ENCODE measurements around the gene OR2C3. TPM values are rescaled to one million over a fixed set of nuclear protein-coding genes. Genes with fewer than 3 reads are reported as not detected.

The OR2C3 gene
- total and polyA plus RNA-seq, 2 of the 8 experiments (the other 6 are each of a cell fraction or from before 2014, with no cell fraction given): not detected

GRCh38 chr1:247531937-247532336 lies 4.3 kb downstream of the OR2C3 start:
- H3K4me3 ChIP-seq (ENCODE audit: extremely low read depth in 1 of 4, insufficient read depth in 2 of 4, low read depth in 3 of 4, low read length in 4 of 4): no peak overlapping the region
- no peaks in the 10 kb centered on the region for H3K36me3 ChIP-seq (ENCODE audit: control insufficient read depth in 2 of 4, insufficient read depth in 4 of 4, low read length in 3 of 4)
- peaks cover 19 to 32% of the 10 kb centered on the region in 2 experiments; a peak in 3 of 4 replicates for H3K9me3 ChIP-seq (ENCODE audit: insufficient read depth in 2 of 2, low read depth in 1 of 2, low read length in 1 of 2)
- 90% methylated on average over 8 of the region's 8 CpGs; no CpG with 5 or more reads in 1 of the 2 experiments for WGBS, 2 experiments (ENCODE audit: extremely low coverage in 1 of 2, insufficient coverage in 1 of 2, insufficient read length in 1 of 2, insufficient replicate concordance in 2 of 2, low coverage in 1 of 2, low lambda C conversion rate in 2 of 2, missing lambda C conversion rate in 1 of 2)
- CTCF ChIA-PET (ENCODE audit: partially characterized antibody): interaction anchor here (0.8 to 1.0 kb wide), 3 partner anchors 8 to 29 kb away, joined by 3 read pairs; no protein-coding TSS in a partner anchor
- H2AK5ac ChIP-seq (ENCODE audit: low read depth, low read length): no peak overlapping the region
- no peak overlapping the region for H3K18ac ChIP-seq (ENCODE audit: extremely low read depth, low read length)
- no peak for FAIRE-seq
- no peaks in the 10 kb centered on the region for H4K20me1 ChIP-seq (replicated peaks in 1 of 2; ENCODE audit: control insufficient read depth in 1 of 2, insufficient read depth in 2 of 2, low read length in 2 of 2)
- no peaks in the 10 kb centered on the region for H3K4me1 ChIP-seq (replicated peaks in 1 of 4; ENCODE audit: control insufficient read depth in 3 of 4, insufficient read depth in 4 of 4, low read length in 3 of 4)
- H3K79me1 ChIP-seq (ENCODE audit: low read depth, low read length): no peaks in the 10 kb centered on the region
- no peak overlapping the region for H4K91ac ChIP-seq (replicated peaks; ENCODE audit: insufficient read length, low read length)
- H2BK5ac ChIP-seq (ENCODE audit: low read depth, low read length): no peak overlapping the region
- no peak overlapping the region for H3K4ac ChIP-seq (replicated peaks; ENCODE audit: insufficient read length, low read depth, low read length)
- peak in 1 of 2 experiments; percentile 52 for DNase-seq (ENCODE audit: low read depth in 1 of 2, low spot score in 2 of 2)
- no peak overlapping the region for H3K56ac ChIP-seq (replicated peaks; ENCODE audit: insufficient read length, low read depth, low read length)
- no peak overlapping the region for H2BK15ac ChIP-seq (ENCODE audit: low read length)
- H3K79me2 ChIP-seq (ENCODE audit: control insufficient read depth in 1 of 2, insufficient read depth in 2 of 2, low read length in 2 of 2): no peaks in the 10 kb centered on the region
- no peak overlapping the region for H3K9ac ChIP-seq (replicated peaks in 1 of 4; ENCODE audit: extremely low read depth in 1 of 4, low read depth in 3 of 4, low read length in 3 of 4)
- H2BK12ac ChIP-seq (ENCODE audit: low read depth, low read length): no peak overlapping the region
- no peak overlapping the region for H2BK120ac ChIP-seq (replicated peaks; ENCODE audit: low read depth, low read length)
- H3K23me2 ChIP-seq (ENCODE audit: low read depth, low read length): no peaks in the 10 kb centered on the region
- no peak overlapping the region for H3K23ac ChIP-seq (ENCODE audit: insufficient read length)
- no peak overlapping the region for H2BK20ac ChIP-seq (ENCODE audit: low read length)
- TF ChIP-seq JUND (IDR thresholded peaks at IDR 0.05; ENCODE audit: low read length) (no peak), ZNF274 (IDR thresholded peaks at IDR 0.05; ENCODE audit: borderline replicate concordance, extremely low read depth, low read length) (no peak), RAD21 (IDR thresholded peaks at IDR 0.05 in 1 of 2, conservative IDR thresholded peaks at IDR 0.05 in 1 of 2; ENCODE audit: low read depth in 2 of 2, low read length in 2 of 2) (peak in 1 of 2 experiments; percentile 36; a peak in 1 of 4 replicates), SIX5 (IDR thresholded peaks at IDR 0.05; ENCODE audit: low read depth, low read length) (no peak), GTF2F1 (IDR thresholded peaks at IDR 0.05; ENCODE audit: borderline replicate concordance, low read depth, low read length) (no peak), CTCF (IDR thresholded peaks at IDR 0.05; ENCODE audit: control extremely low read depth in 1 of 3, insufficient read depth in 1 of 3, low read depth in 1 of 3, low read length in 3 of 3) (peak; percentile 51 to 60 (median 60)), EP300 (IDR thresholded peaks at IDR 0.05; ENCODE audit: borderline replicate concordance in 1 of 2, low read depth in 2 of 2, low read length in 2 of 2) (no peak)
- POLR2A ChIA-PET (ENCODE audit: partially characterized antibody): no interaction called here
- no peak overlapping the region for H3K27ac ChIP-seq (ENCODE audit: low read depth, low read length)
- no peak overlapping the region for H3K14ac ChIP-seq (ENCODE audit: insufficient read length)
- no peak overlapping the region for H2AFZ ChIP-seq (ENCODE audit: low read length)
- no peak overlapping the region for H4K8ac ChIP-seq (ENCODE audit: extremely low read depth, insufficient read depth, low read length)
- H3K27me3 ChIP-seq (replicated peaks in 1 of 4; ENCODE audit: control insufficient read depth in 3 of 4, extremely low read depth in 1 of 4, insufficient read depth in 3 of 4, low read length in 3 of 4): no peaks in the 10 kb centered on the region
- no peak overlapping the region for H4K5ac ChIP-seq (ENCODE audit: insufficient read length, low read depth, low read length)
- no peak overlapping the region for H3K4me2 ChIP-seq (ENCODE audit: insufficient read depth in 1 of 2, low read depth in 2 of 2, low read length in 2 of 2)

Data from H1 (cell line).